CD4-positive, alpha-beta T cell treated with Interleukin-2 at 100 ng/mL for 4 hours (primary cell): Measurements from ENCODE around the gene FXYD5.
"Not testable (repeated sequence)": the region's sequence is repeated elsewhere in the genome, so short reads cannot be mapped to it uniquely, and the experiment has no call there.

Experiments used
- DNase-seq: peaks from one replicate; pipeline ENCODE4 v3.0.0-alpha.2; 2020; ENCODE audit warnings: low spot score

FXYD5 gene

GRCh38 chr19:35138305-35138892, 16.1 kb upstream of the FXYD5 start, which contains the start of gene FXYD1:
Gene FXYD1, plus strand, starts transcription at chr19:35138824. Its CDS starts 1,256 bp downstream, at chr19:35140080.
- no peak for DNase-seq

GRCh38 chr19:35140207-35140961, 14.2 kb upstream of the FXYD5 start:
- no peak for DNase-seq

GRCh38 chr19:35140962-35141836, 13.3 kb upstream of the FXYD5 start:
- peak; percentile 95 for DNase-seq

- peak; percentile 40 for DNase-seq
Measured at GRCh38 chr19:35141837-35142605, 12.5 kb upstream of the FXYD5 start.

GRCh38 chr19:35142606-35143230, 11.8 kb upstream of the FXYD5 start:
- DNase-seq, result peak; percentile 83

- DNase-seq, result no peak
Measured at GRCh38 chr19:35143231-35143715, 11.3 kb upstream of the FXYD5 start, which contains the start of gene FXYD7. Gene FXYD7, plus strand, starts transcription at chr19:35143255. Its CDS starts 79 bp downstream, at chr19:35143334.

GRCh38 chr19:35143818-35144217, 10.7 kb upstream of the FXYD5 start:
- DNase-seq, result no peak

- no peak for DNase-seq
Measured at GRCh38 chr19:35144259-35144599, 10.3 kb upstream of the FXYD5 start.

GRCh38 chr19:35144600-35145436, 9.7 kb upstream of the FXYD5 start:
- peak; percentile 63 for DNase-seq

GRCh38 chr19:35146746-35147459, 7.6 kb upstream of the FXYD5 start:
- DNase-seq, result no peak

- no peak for DNase-seq
Measured at GRCh38 chr19:35149463-35149862, 5.1 kb upstream of the FXYD5 start.

- DNase-seq, result no peak
Measured at GRCh38 chr19:35150445-35150844, 4.1 kb upstream of the FXYD5 start.

- no peak for DNase-seq
Measured at GRCh38 chr19:35151273-35152065, 3.1 kb upstream of the FXYD5 start.

- not testable (repeated sequence) for DNase-seq
Measured at GRCh38 chr19:35153129-35153522, 1.4 kb upstream of the FXYD5 start.

GRCh38 chr19:35153701-35154524, 622 bp upstream of the FXYD5 start:
- DNase-seq, result peak; percentile 78

- no peak for DNase-seq
Measured at GRCh38 chr19:35155441-35155840, 906 bp downstream of the FXYD5 start.

- no peak for DNase-seq
Measured at GRCh38 chr19:35155981-35156672, 1.6 kb downstream of the FXYD5 start.
